GM19238 (cell line): ENCODE results near the gene PPP1R13B.
"Not testable (repeated sequence)": the region's sequence is repeated elsewhere in the genome, so short reads cannot be mapped to it uniquely, and the experiment has no call there.

ENCODE experiments used
- DNase-seq: peaks from one replicate; pipeline ENCODE4 v3.0.0; 2011; ENCODE audit warnings: low spot score; ENCODE audit not compliant: insufficient read length

Gene PPP1R13B

GRCh38 chr14:103834956-103835355, 12.4 kb downstream of the PPP1R13B start:
- DNase-seq = no peak

- DNase-seq = no peak
Observed at GRCh38 chr14:103833711-103834110, 13.7 kb downstream of the PPP1R13B start.

- no peak for DNase-seq
Observed at GRCh38 chr14:103832046-103832445, 15.3 kb downstream of the PPP1R13B start.

- DNase-seq = no peak
Observed at GRCh38 chr14:103830511-103831270, 16.7 kb downstream of the PPP1R13B start.

GRCh38 chr14:103828315-103828967, 18.9 kb downstream of the PPP1R13B start:
- no peak for DNase-seq

- DNase-seq = no peak
Observed at GRCh38 chr14:103825101-103825500, 22.3 kb downstream of the PPP1R13B start.

GRCh38 chr14:103820908-103821307, 26.5 kb downstream of the PPP1R13B start:
- DNase-seq = no peak

- DNase-seq = no peak
Observed at GRCh38 chr14:103820382-103820781, 27.0 kb downstream of the PPP1R13B start.

GRCh38 chr14:103819503-103820307, 27.7 kb downstream of the PPP1R13B start:
- no peak for DNase-seq

GRCh38 chr14:103818870-103819269, 28.5 kb downstream of the PPP1R13B start:
- no peak for DNase-seq

GRCh38 chr14:103818422-103818821, 29.0 kb downstream of the PPP1R13B start:
- no peak for DNase-seq

- no peak for DNase-seq
Observed at GRCh38 chr14:103817595-103817994, 29.8 kb downstream of the PPP1R13B start.

- no peak for DNase-seq
Observed at GRCh38 chr14:103816991-103817390, 30.4 kb downstream of the PPP1R13B start.

GRCh38 chr14:103815253-103815652, 32.1 kb downstream of the PPP1R13B start:
- DNase-seq = no peak

- no peak for DNase-seq
Observed at GRCh38 chr14:103811189-103811588, 36.2 kb downstream of the PPP1R13B start.

- no peak for DNase-seq
Observed at GRCh38 chr14:103808403-103809001, 38.9 kb downstream of the PPP1R13B start.

- peak; percentile 35 for DNase-seq
Observed at GRCh38 chr14:103806805-103807204, 40.6 kb downstream of the PPP1R13B start.

- no peak for DNase-seq
Observed at GRCh38 chr14:103805708-103806107, 41.7 kb downstream of the PPP1R13B start.

- DNase-seq = no peak
Observed at GRCh38 chr14:103803661-103804060, 43.7 kb downstream of the PPP1R13B start.

- DNase-seq = no peak
Observed at GRCh38 chr14:103802356-103802755, 45.0 kb downstream of the PPP1R13B start.

- DNase-seq = no peak
Observed at GRCh38 chr14:103801459-103801858, 45.9 kb downstream of the PPP1R13B start.

GRCh38 chr14:103793192-103793591, 54.2 kb downstream of the PPP1R13B start:
- not testable (repeated sequence) for DNase-seq
